Psoas muscle (tissue), 8 donors: ENCODE data around the gene ZNF57. TPM values are rescaled to one million over a fixed set of nuclear protein-coding genes. Genes with fewer than 3 reads are reported as not detected.
A peak's percentile ranks its signal among the peaks of the same experiment; 100 is the strongest.

ENCODE experiments used
- ATAC-seq, 4 donors: fragments of 200-7000 bp; cut with Tn5 transposase; one replicate each; pipeline ENCODE4 v1.9.1; 2020; ENCODE audit warnings: moderate library complexity in 3 of 4, mild to moderate bottlenecking in 2 of 4
- DNase-seq, 2 donors: peaks; one replicate each; pipeline ENCODE4 v3.0.0-alpha.2; 2020
- H3K27ac ChIP-seq: fragments of 200-600 bp; one replicate; pipeline ENCODE4 v1.8.0; 2022
- H3K27me3 ChIP-seq, 3 donors: fragments of 200-600 bp in 1 of 3; one replicate each; pipeline versions ENCODE4 v1.6.1 to v1.8.0; 2013 to 2022; ENCODE audit warnings: low read length in 2 of 3, mild to moderate bottlenecking in 2 of 3, moderate library complexity in 1 of 3; ENCODE audit not compliant: insufficient read depth in 3 of 3
- H3K36me3 ChIP-seq, 2 donors: fragments of 200-600 bp in 1 of 2; one replicate each; pipeline versions ENCODE4 v1.6.1 to v1.8.0; 2013 to 2022; ENCODE audit warnings: low read depth in 1 of 2, mild to moderate bottlenecking in 1 of 2, moderate library complexity in 1 of 2; ENCODE audit not compliant: insufficient read depth in 1 of 2
- H3K4me1 ChIP-seq: fragments of 200-600 bp; one replicate; pipeline ENCODE4 v1.8.0; 2022
- H3K4me3 ChIP-seq: fragments of 200-600 bp; one replicate; pipeline ENCODE4 v1.8.0; 2022; ENCODE audit warnings: mild to moderate bottlenecking
- H3K9me3 ChIP-seq: fragments of 200-600 bp; one replicate; pipeline ENCODE4 v1.8.0; 2022
- CTCF ChIP-seq: fragments of 200-600 bp; IDR thresholded peaks from one replicate; pipeline ENCODE4 v1.8.0; 2022; ENCODE audit warnings: antibody characterized with exemption
- WGBS, 3 donors: extraction: QIAGEN DNeasy Blood & Tissue Kit; methylation state at CpG; one replicate each; pipeline versions ENCODE4 v1.1.6 to v1.1.7; 2013; 5-methylcytosine and 5-hydroxymethylcytosine counted together
- intact Hi-C, 2 donors: fragments of 100-400 bp; cut with DNase I; formaldehyde crosslinking; loops; one replicate each; pipeline versions ENCODE4 v1.11.0 to v1.14.2; 2022
- polyA plus RNA-seq, 3 donors: library from polyadenylated mRNA; stranded (reverse); fragments of 200-250 nt; gene quantifications; one replicate each; pipeline ENCODE4 v1.2.3, GENCODE V29; 2013
- total RNA-seq, 4 donors: library from RNA; stranded (reverse); fragmentation: NEBNext Ultra II Directional in 2 of 4; extraction: Animal tissue kit (Norgen Biotek cat#: 25700) in 2 of 4; gene quantifications; one replicate each; pipeline versions ENCODE4 v1.2.1 to v1.2.4, GENCODE V29; 2021 to 2023
- donor health status: healthy with polysubstance abuse.
- donor health status: DM: no; HTN: no; CAD: no; lungs with moderate emphysema.
- donor health status: Bipolar disorder and iron deficiency.
- donor health status: healthy.
- donor health status: DM: yes; HTN: yes; CAD: no.
- donor health status: DM: no; HTN: no; CAD: no.
- donor health status: DM: no; HTN: no; CAD: no.
- donor health status: DM: yes; HTN: yes; CAD: no.

Gene ZNF57
- total and polyA plus RNA-seq, 7 donors = 0.65 to 1.9 (median 1.1) TPM

GRCh38 chr19:2942928-2943640 lies 42.4 kb downstream of the ZNF57 start:
- H3K27ac ChIP-seq = no peak overlapping the region
- no peaks in the 10 kb centered on the region for H3K9me3 ChIP-seq
- intact Hi-C loops = loop anchor here (5.0 to 10.0 kb wide), 3 partner anchors 41 to 101 kb away; partner anchors contain the start of genes ZNF555 (in 2 of the 2) and ZNF57 (in 1 of the 2)
- H3K27me3 ChIP-seq = no peaks in the 10 kb centered on the region
- DNase-seq = no peak
- H3K4me3 ChIP-seq = no peak overlapping the region
- no peak for ATAC-seq
- whole genome bisulfite sequencing, 3 donors = 68 to 74% (median 73%) methylated on average over 14 of the region's 14 CpGs
- H3K36me3 ChIP-seq = peaks cover 0 to 15% of the 10 kb centered on the region in 2 donors
- peaks cover 5% of the 10 kb centered on the region for H3K4me1 ChIP-seq
- no peak for TF ChIP-seq CTCF

GRCh38 chr19:2944403-2944774 lies 43.7 kb downstream of the ZNF57 start:
- intact Hi-C loops = loop anchor here (1.0 to 10.0 kb wide), 4 partner anchors 42 to 162 kb away; partner anchors contain the start of genes ZNF555 (in 2 of the 2) and ZNF57 (in 1 of the 2)
- ATAC-seq = no peak

GRCh38 chr19:2944775-2945574 lies 44.2 kb downstream of the ZNF57 start, which contains the start of gene ZNF77:
ZNF77 (minus strand) TSS chr19:2944971; CDS start chr19:2944840, 131 bp downstream.
- peak; percentile 11 for TF ChIP-seq CTCF
- no peaks in the 10 kb centered on the region for H3K36me3 ChIP-seq
- whole genome bisulfite sequencing, 3 donors = 0 to 1% (median 0%) methylated on average over 61 to 74 of the region's 74 CpGs
- H3K9me3 ChIP-seq = no peaks in the 10 kb centered on the region
- H3K27ac ChIP-seq = peak within 1 kb of the TSS; percentile 93
- H3K4me1 ChIP-seq = peaks cover 15% of the 10 kb centered on the region
- no peaks in the 10 kb centered on the region for H3K27me3 ChIP-seq
- ATAC-seq = peak; percentile 98 to 99 (median 99)
- DNase-seq = peak; percentile 99
- peak within 1 kb of the TSS; percentile 80 for H3K4me3 ChIP-seq
- intact Hi-C loops = loop anchor here (1.0 to 10.0 kb wide), 4 partner anchors 43 to 163 kb away; partner anchors contain the start of genes ZNF555 (in 2 of the 2) and ZNF57 (in 1 of the 2)

More at GRCh38 chr19:2944403-2944774, 43.7 kb downstream of the ZNF57 start:
- Histone ChIP-seq H3K4me1 (peaks cover 11% of the 10 kb centered on the region), H3K36me3 (peaks cover 0 to 5% of the 10 kb centered on the region in 2 donors), H3K9me3 (no peaks in the 10 kb centered on the region), H3K27me3 (no peaks in the 10 kb centered on the region), H3K27ac (peak overlapping the region; percentile 93), H3K4me3 (peak overlapping the region; percentile 80)
- no peak for TF ChIP-seq CTCF
- DNase-seq = no peak
- WGBS, 3 donors = 1 to 2% (median 1%) methylated on average over 23 of the region's 23 CpGs

GRCh38 chr19:2945575-2946184 lies 45.0 kb downstream of the ZNF57 start:
- intact Hi-C loops = loop anchor here in 1 of 2 donors (10.0 kb wide), 1 partner anchor 101 kb away; the partner anchor contains the start of gene ZNF555
- Histone ChIP-seq H3K36me3 (no peaks in the 10 kb centered on the region), H3K27ac (peak overlapping the region; percentile 93), H3K4me3 (peak overlapping the region; percentile 80), H3K4me1 (peaks cover 15% of the 10 kb centered on the region), H3K27me3 (no peaks in the 10 kb centered on the region), H3K9me3 (no peaks in the 10 kb centered on the region)
- DNase-seq = no peak
- ATAC-seq = no peak
- no peak for TF ChIP-seq CTCF
- 33 to 47% (median 39%) methylated on average over 17 of the region's 17 CpGs for WGBS, 3 donors
